ENCODE results near the gene BRD8. TPM values are rescaled to one million over a fixed set of nuclear protein-coding genes. Genes with fewer than 3 reads are reported as not detected.

Gene BRD8
- total and polyA plus RNA-seq, 9 of the 15 experiments (the other 6 are each of a cell fraction or from before 2014, with no cell fraction given) = 54.6 to 163 (median 87.0) TPM

GRCh38 chr5:138213161-138214029 is 35.0 kb upstream of the BRD8 start, which contains the start of gene CDC23 (continued):
- TF ChIP-seq SRF (CRISPR knock-in tag; IDR thresholded peaks at IDR 0.05) (peak in 1 of 2 experiments; percentile 86; a peak in 1 of 4 replicates), NCOA4 (IDR thresholded peaks at IDR 0.05; ENCODE audit: partially characterized antibody) (no peak), CREB1 (IDR thresholded peaks at IDR 0.05) (peak; percentile 86), CREB1 (CRISPR knock-in tag; IDR thresholded peaks at IDR 0.05) (peak; percentile 86), PML (IDR thresholded peaks at IDR 0.05; ENCODE audit: low read length) (peak; percentile 88), STAT5A (IDR thresholded peaks at IDR 0.05; ENCODE audit: borderline replicate concordance, low read length) (no peak), HCFC1 (IDR thresholded peaks at IDR 0.05; ENCODE audit: low read depth, low read length) (peak; percentile 62), ZNF232 (CRISPR knock-in tag; IDR thresholded peaks at IDR 0.05) (no peak), DIDO1 (tag; IDR thresholded peaks at IDR 0.05; ENCODE audit: low read depth) (0 out of 2 replicates have a peak, but pooled peaks have one; percentile 34), RBBP5 (IDR thresholded peaks at IDR 0.05; ENCODE audit: borderline replicate concordance, insufficient read depth, low read length, poor library complexity, severe bottlenecking) (peak; percentile 90), ZNF444 (CRISPR knock-in tag; IDR thresholded peaks at IDR 0.05) (no peak), POLR2A (conservative IDR thresholded peaks at IDR 0.05) (peak; percentile 96), GABPB2 (CRISPR knock-in tag; conservative IDR thresholded peaks at IDR 0.05) (no peak), KDM5B (IDR thresholded peaks at IDR 0.05; ENCODE audit: insufficient replicate concordance, low read depth, low read length) (peak; percentile 93), CREM (IDR thresholded peaks at IDR 0.05; ENCODE audit: low read depth) (peak; percentile 88), MYC (IDR thresholded peaks at IDR 0.05; ENCODE audit: low read depth, low read length) (peak; percentile 53; the same call in 1 of the 2 replicates), MYC (CRISPR knock-in tag; IDR thresholded peaks at IDR 0.05; ENCODE audit: borderline replicate concordance, low read depth) (no peak), L3MBTL2 (IDR thresholded peaks at IDR 0.05) (peak; percentile 70), SMAD1 (IDR thresholded peaks at IDR 0.05; ENCODE audit: low read depth, low read length, partially characterized antibody) (peak; percentile 54), ZNF511 (CRISPR knock-in tag; IDR thresholded peaks at IDR 0.05) (peak; percentile 86; the same call in 1 of the 2 replicates), ZZZ3 (IDR thresholded peaks at IDR 0.05) (peak; percentile 34; the same call in 1 of the 2 replicates), ZHX1 (conservative IDR thresholded peaks at IDR 0.05; ENCODE audit: low read length) (no peak), ZFP1 (CRISPR knock-in tag; IDR thresholded peaks at IDR 0.05) (no peak), RBM25 (IDR thresholded peaks at IDR 0.05; ENCODE audit: low read depth, low read length, severe bottlenecking) (peak; percentile 92), ILF3 (IDR thresholded peaks at IDR 0.05; ENCODE audit: borderline replicate concordance) (no peak), C11orf30 (IDR thresholded peaks at IDR 0.05; ENCODE audit: low read depth) (peak; percentile 99), HDAC1 (IDR thresholded peaks at IDR 0.05) (peak in 1 of 2 experiments; percentile 67; a peak in 1 of 4 replicates), NEUROD1 (IDR thresholded peaks at IDR 0.05; ENCODE audit: borderline replicate concordance, low read depth, low read length, partially characterized antibody) (peak; percentile 83)

Data from K562 (cell line).